Measurements from ENCODE around the gene NCOA3.
A peak's percentile ranks its signal among the peaks of the same experiment; 100 is the strongest.

NCOA3 gene

GRCh38 chr20:47684306-47685080 is 182.8 kb downstream of the NCOA3 start:
- no peak for DNase-seq

- no peak for DNase-seq
These were observed 184.9 kb downstream of the NCOA3 start for GRCh38 chr20:47686545-47686944.

GRCh38 chr20:47687095-47687987 is 185.7 kb downstream of the NCOA3 start:
- DNase-seq, result no peak

GRCh38 chr20:47688385-47689381 is 187.0 kb downstream of the NCOA3 start:
- DNase-seq, result no peak

GRCh38 chr20:47689731-47690130 is 188.0 kb downstream of the NCOA3 start:
- no peak for DNase-seq

- peak; percentile 52 for DNase-seq
These were observed 189.9 kb downstream of the NCOA3 start for GRCh38 chr20:47691625-47692024.

- DNase-seq, result no peak
These were observed 192.5 kb downstream of the NCOA3 start for GRCh38 chr20:47694021-47694818.

GRCh38 chr20:47696856-47697255 is 195.2 kb downstream of the NCOA3 start:
- no peak for DNase-seq

GRCh38 chr20:47698142-47698541 is 196.5 kb downstream of the NCOA3 start:
- no peak for DNase-seq

GRCh38 chr20:47699818-47700217 is 198.1 kb downstream of the NCOA3 start:
- DNase-seq, result no peak

- no peak for DNase-seq
These were observed 198.6 kb downstream of the NCOA3 start for GRCh38 chr20:47700327-47700726.

- no peak for DNase-seq
These were observed 199.9 kb downstream of the NCOA3 start for GRCh38 chr20:47701612-47702011.

GRCh38 chr20:47703748-47704147 is 202.1 kb downstream of the NCOA3 start:
- no peak for DNase-seq

GRCh38 chr20:47704746-47705496 is 203.2 kb downstream of the NCOA3 start:
- no peak for DNase-seq

- no peak for DNase-seq
These were observed 203.8 kb downstream of the NCOA3 start for GRCh38 chr20:47705497-47705856.

GRCh38 chr20:47706345-47706744 is 204.7 kb downstream of the NCOA3 start:
- DNase-seq, result no peak
